Activated CD4-positive, alpha-beta memory T cell treated with anti-CD3 and anti-CD28 coated beads for 36 hours (primary cell): Measurements from ENCODE around the gene RALGAPA1. TPM values are rescaled to one million over a fixed set of nuclear protein-coding genes. Genes with fewer than 3 reads are reported as not detected.
"Not testable (repeated sequence)": the region's sequence is repeated elsewhere in the genome, so short reads cannot be mapped to it uniquely, and the experiment has no call there.

Source experiments
- CTCF ChIA-PET: fragments of 350-600 bp; sonication (Branson Sonifier 250); formaldehyde crosslinking; loops from one replicate; lab custom pipeline; 2021; ENCODE audit warnings: antibody characterized with exemption, inconsistent platforms; lab: Charles Lee
- POLR2A ChIA-PET: fragments of 350-600 bp; sonication (Branson Sonifier 250); formaldehyde crosslinking; loops from one replicate; lab custom pipeline; 2021; ENCODE audit warnings: antibody characterized with exemption; lab: Charles Lee
- DNase-seq: peaks from one replicate; pipeline ENCODE4 v3.0.0-alpha.2; 2020
- H3K27ac Mint-ChIP-seq: one replicate; pipeline ENCODE4 v1.8.0; 2021; ENCODE audit warnings: mixed read lengths
- H3K27me3 Mint-ChIP-seq: one replicate; pipeline ENCODE4 v1.8.0; 2021; ENCODE audit warnings: mixed read lengths
- H3K36me3 Mint-ChIP-seq: one replicate; pipeline ENCODE4 v1.8.0; 2021; ENCODE audit warnings: mixed read lengths
- H3K4me1 Mint-ChIP-seq: one replicate; pipeline ENCODE4 v1.8.0; 2021; ENCODE audit warnings: low read depth, mixed read lengths
- H3K4me3 Mint-ChIP-seq: one replicate; pipeline ENCODE4 v1.8.0; 2021; ENCODE audit warnings: mild to moderate bottlenecking, mixed read lengths
- H3K9me3 Mint-ChIP-seq: one replicate; pipeline ENCODE4 v1.8.0; 2021; ENCODE audit warnings: mixed read lengths
- intact Hi-C: fragments of 100-400 bp; cut with micrococcal nuclease; formaldehyde crosslinking; loops from one replicate; pipeline ENCODE4 v1.15.1; 2023
- total RNA-seq, 2 experiments: library from RNA; stranded (reverse); gene quantifications; one replicate each; pipeline ENCODE4 v1.2.3, GENCODE V29; 2021

The RALGAPA1 gene
- total RNA-seq, 2 experiments from 2014 or later: 23.0 to 26.7 TPM

DNA sequence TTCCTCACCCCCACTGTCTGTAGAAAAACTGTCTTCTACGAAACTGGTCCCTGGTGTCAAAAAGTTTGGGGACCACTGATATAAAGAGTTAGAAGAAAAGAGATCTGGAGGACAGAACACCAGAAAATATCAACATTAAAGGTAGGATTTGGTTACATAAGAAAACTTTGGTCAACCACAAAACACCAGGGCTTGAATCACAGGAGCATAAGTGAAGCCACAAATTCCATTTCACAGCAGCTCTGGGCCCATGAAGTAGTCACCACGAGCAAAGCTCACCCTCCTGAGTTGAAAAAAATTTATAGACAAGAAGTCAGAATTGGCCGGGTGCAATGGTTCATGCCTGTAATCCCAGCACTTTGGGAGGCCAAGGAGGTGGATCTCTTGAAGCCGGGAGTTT is 19.4 kb downstream of the RALGAPA1 start:
- POLR2A ChIA-PET: no interaction called here
- CTCF ChIA-PET: no interaction called here
- DNase-seq: peak; percentile 29
- Mint-ChIP-seq H3K36me3 (peaks cover 13% of the 10 kb centered on the region), H3K4me1 (peaks cover 37% of the 10 kb centered on the region), H3K4me3 (no peak overlapping the region), H3K27me3 (no peaks in the 10 kb centered on the region), H3K27ac (no peak overlapping the region), H3K9me3 (no peaks in the 10 kb centered on the region)
- intact Hi-C loops: no loop called here

DNA sequence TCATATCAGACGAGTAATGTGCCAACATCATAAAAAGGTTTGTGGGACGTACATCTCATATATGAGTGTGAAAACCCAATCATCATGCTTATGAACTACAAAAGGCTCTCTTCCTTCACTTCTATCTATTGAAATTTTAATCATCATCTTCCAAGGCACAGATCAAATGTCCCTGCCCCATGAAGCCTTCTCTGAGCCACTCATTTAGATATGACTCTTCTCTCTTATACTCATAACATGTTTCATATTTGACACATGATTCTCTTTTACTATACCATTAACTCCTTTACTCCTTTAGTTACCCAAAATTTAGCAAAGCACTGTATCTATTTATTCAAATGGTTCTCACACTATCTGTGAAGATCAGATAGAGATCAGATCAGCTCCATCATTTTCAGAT is 22.2 kb downstream of the RALGAPA1 start:
- intact Hi-C loops: loop anchor here (2.0 kb wide), 1 partner anchor 22 kb away; the partner anchor contains the start of gene RALGAPA1
- Mint-ChIP-seq H3K4me1 (peaks cover 43% of the 10 kb centered on the region), H3K36me3 (peaks cover 19% of the 10 kb centered on the region), H3K27ac (no peak overlapping the region), H3K4me3 (no peak overlapping the region), H3K9me3 (peaks cover 4% of the 10 kb centered on the region), H3K27me3 (no peaks in the 10 kb centered on the region)
- POLR2A ChIA-PET: no interaction called here
- CTCF ChIA-PET: interaction anchor here (1.2 kb wide), 1 partner anchor 22 kb away, joined by 3 read pairs; the partner anchor contains the start of gene RALGAPA1
- DNase-seq: no peak

DNA sequence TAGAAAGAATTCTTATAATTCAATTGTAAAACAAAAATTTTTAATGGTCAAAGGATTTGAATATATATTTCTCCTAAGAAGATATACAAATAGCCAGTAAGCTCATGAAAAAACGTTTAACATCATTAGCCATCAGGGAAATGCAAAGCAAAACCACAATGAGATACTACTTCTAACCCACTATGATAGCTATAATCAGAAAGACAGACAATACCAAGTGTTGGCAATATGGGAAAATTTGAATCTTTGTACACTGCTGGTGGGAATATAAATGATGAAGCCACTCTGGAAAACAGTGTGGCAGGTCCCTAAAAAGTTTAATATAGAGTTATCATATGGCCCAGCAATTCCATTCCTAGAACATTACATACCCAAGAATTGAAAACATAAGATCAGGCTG is 25.4 kb downstream of the RALGAPA1 start:
- Mint-ChIP-seq H3K9me3 (peaks cover 21% of the 10 kb centered on the region), H3K27me3 (no peaks in the 10 kb centered on the region), H3K4me1 (peaks cover 28% of the 10 kb centered on the region), H3K36me3 (peaks cover 23% of the 10 kb centered on the region), H3K4me3 (no peak overlapping the region), H3K27ac (no peak overlapping the region)
- CTCF ChIA-PET: interaction anchor here (0.6 to 1.3 kb wide), 2 partner anchors 35 to 61 kb away, joined by 3 to 5 read pairs; no protein-coding TSS in a partner anchor
- DNase-seq: no peak
- intact Hi-C loops: no loop called here
- POLR2A ChIA-PET: no interaction called here

DNA sequence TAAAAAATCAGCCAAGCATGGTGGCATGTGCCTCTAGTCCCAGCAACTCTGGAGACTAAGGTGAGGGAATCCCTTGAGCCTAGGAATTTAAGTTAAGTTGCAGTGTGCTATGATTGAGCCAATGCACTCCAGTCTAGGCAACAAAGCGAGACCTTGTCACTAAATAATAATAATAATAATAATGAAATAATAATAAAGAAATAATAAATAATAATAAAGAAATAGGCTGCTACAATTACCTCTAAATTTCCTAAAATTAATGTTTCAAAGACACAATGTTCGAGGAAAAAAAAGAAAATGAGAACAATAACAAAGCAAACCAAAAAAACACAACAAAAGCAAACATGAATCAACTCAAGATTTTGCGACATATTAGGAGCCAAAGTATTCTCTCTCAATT is 29.7 kb downstream of the RALGAPA1 start:
- Mint-ChIP-seq H3K4me1 (peaks cover 7% of the 10 kb centered on the region), H3K4me3 (no peak overlapping the region), H3K27ac (no peak overlapping the region), H3K9me3 (peaks cover 21% of the 10 kb centered on the region), H3K36me3 (peaks cover 20% of the 10 kb centered on the region), H3K27me3 (no peaks in the 10 kb centered on the region)
- intact Hi-C loops: no loop called here
- ChIA-PET CTCF (no interaction called here), POLR2A (no interaction called here)
- DNase-seq: no peak

DNA sequence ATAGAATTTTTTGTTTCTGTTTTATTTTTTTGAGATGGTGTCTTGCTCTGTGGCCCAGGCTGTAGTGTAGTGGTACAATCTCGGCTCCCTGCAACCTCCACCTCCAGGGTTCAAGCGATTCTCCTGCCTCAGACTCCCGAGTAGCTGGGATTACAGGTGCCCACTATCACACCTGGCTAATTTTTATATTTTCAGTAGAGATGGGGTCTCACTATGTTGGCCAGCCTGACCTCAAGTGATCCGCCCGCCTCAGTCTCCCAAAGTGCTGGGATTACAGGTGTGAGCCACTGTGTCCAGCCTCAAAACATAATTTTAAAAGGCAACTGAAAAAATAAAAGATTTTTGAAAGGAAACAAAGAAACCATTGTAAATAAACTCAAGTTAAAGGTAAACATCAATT is 31.5 kb downstream of the RALGAPA1 start:
- intact Hi-C loops, H3K4me1 Mint-ChIP-seq, DNase-seq, H3K27ac Mint-ChIP-seq, POLR2A ChIA-PET, CTCF ChIA-PET, H3K27me3 Mint-ChIP-seq, H3K4me3 Mint-ChIP-seq: not testable (repeated sequence)
- peaks cover 15% of the 10 kb centered on the region for H3K36me3 Mint-ChIP-seq
- peaks cover 19% of the 10 kb centered on the region for H3K9me3 Mint-ChIP-seq

DNA sequence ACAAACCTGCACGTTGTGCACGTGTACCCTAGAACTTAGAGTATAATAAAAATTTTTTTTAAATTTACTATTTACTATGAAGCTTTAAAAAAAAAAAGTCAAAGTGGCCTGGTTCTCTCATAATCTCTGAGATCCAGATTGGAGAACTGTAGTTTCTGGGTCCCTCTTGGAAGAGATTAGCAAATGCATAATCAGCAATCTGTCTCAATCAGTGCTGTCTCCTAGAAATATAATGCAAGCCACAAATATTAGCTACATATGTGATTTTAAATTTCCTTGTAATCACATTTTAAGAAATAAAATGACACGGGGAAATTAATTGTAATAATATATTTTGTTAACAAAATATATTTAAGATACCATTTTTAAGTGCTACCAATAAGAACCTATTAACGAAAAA is 32.3 kb downstream of the RALGAPA1 start:
- Mint-ChIP-seq H3K27me3 (no peaks in the 10 kb centered on the region), H3K4me1 (peaks cover 3% of the 10 kb centered on the region), H3K27ac (no peak overlapping the region), H3K4me3 (no peak overlapping the region), H3K36me3 (peaks cover 13% of the 10 kb centered on the region), H3K9me3 (peaks cover 16% of the 10 kb centered on the region)
- ChIA-PET CTCF (interaction anchor here (1.4 kb wide), 1 partner anchor 8 kb away, joined by 3 read pairs; no protein-coding TSS in a partner anchor), POLR2A (no interaction called here)
- no peak for DNase-seq
- intact Hi-C loops: no loop called here

DNA sequence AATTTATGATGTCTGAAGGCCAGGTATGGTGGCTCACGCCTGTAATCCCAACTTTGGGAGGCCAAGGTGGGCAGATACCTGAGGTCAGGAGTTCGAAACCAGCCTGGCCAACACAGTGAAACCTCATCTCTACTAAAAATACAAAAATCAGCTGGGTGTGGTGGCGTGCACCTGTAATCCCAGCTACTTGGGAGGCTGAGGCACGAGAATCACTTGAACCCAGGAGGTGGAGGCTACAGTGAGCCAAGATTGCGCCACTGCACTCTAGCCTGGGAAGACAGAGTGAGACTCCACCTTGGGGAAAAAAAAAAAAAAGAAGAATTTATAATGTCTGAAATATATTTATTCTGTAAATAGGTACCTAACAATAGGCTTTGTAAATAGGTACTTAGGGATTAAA is 33.0 kb downstream of the RALGAPA1 start:
- H3K27me3 Mint-ChIP-seq, intact Hi-C loops, H3K4me3 Mint-ChIP-seq, DNase-seq, POLR2A ChIA-PET, H3K27ac Mint-ChIP-seq, H3K4me1 Mint-ChIP-seq: not testable (repeated sequence)
- peaks cover 11% of the 10 kb centered on the region for H3K9me3 Mint-ChIP-seq
- CTCF ChIA-PET: interaction anchor here (1.4 to 1.7 kb wide), 2 partner anchors 9 to 46 kb away, joined by 3 read pairs; no protein-coding TSS in a partner anchor
- H3K36me3 Mint-ChIP-seq: peaks cover 11% of the 10 kb centered on the region

DNA sequence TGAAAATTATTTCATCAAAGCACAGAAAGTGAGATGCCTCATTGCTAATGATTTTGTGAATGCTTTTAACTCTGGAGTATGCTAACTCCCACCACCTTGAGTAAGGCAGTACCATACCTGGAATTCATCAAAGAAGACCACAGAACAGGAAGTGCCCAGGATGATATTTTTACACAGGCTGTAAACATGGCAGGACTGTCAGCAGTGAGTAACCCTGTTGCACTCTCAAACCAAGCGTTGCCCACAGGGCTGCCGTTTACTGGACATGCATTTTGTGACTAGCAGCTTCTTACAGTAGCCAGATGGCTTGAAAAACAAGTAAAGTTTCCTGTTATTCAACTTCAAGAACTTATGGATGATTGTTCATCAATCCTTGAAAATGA is 42.4 kb downstream of the RALGAPA1 start:
- POLR2A ChIA-PET: no interaction called here
- no peak overlapping the region for H3K4me3 Mint-ChIP-seq
- no peak overlapping the region for H3K27ac Mint-ChIP-seq
- no peaks in the 10 kb centered on the region for H3K9me3 Mint-ChIP-seq
- CTCF ChIA-PET: no interaction called here
- intact Hi-C loops: loop anchor here (5.0 kb wide), 1 partner anchor 41 kb away; the partner anchor contains the start of gene RALGAPA1
- H3K27me3 Mint-ChIP-seq: no peaks in the 10 kb centered on the region
- peaks cover 2% of the 10 kb centered on the region for H3K36me3 Mint-ChIP-seq
- H3K4me1 Mint-ChIP-seq: peaks cover 11% of the 10 kb centered on the region
- peak; percentile 60 for DNase-seq

DNA sequence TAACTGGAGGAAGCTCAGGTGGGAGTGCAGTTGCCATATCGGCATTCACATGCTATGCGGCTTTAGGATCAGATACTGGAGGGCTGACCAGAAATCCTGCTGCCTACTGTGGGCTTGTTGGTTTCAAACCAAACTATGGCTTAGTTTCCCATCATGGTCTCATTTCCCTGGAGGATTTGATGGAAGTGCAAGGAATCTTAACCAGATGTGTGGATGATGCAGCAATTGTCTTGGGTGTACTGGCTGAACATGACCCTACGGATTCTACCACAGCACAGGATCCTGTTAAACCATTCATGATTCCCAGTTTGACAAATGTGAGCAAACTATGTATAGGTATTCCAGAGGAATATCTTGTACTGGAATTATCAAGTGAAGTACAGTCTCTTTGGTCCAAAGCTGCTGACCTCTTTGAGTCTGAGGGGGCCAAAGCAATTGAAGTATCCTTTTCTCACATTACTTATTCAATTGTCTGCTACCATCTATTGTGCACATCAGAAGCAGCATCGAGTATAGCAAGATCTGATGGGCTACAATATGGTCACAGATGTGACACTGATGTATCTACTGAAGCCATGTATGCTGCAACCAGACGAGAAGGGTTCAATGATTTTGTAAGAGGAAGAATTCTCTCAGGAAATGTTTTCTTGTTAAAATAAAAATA is 42.9 kb downstream of the RALGAPA1 start:
- Mint-ChIP-seq H3K9me3 (no peaks in the 10 kb centered on the region), H3K36me3 (no peaks in the 10 kb centered on the region), H3K27ac (no peak overlapping the region), H3K4me3 (no peak overlapping the region), H3K27me3 (no peaks in the 10 kb centered on the region), H3K4me1 (peaks cover 11% of the 10 kb centered on the region)
- CTCF ChIA-PET: no interaction called here
- no peak for DNase-seq
- intact Hi-C loops: loop anchor here (5.0 kb wide), 1 partner anchor 41 kb away; the partner anchor contains the start of gene RALGAPA1
- POLR2A ChIA-PET: no interaction called here

DNA sequence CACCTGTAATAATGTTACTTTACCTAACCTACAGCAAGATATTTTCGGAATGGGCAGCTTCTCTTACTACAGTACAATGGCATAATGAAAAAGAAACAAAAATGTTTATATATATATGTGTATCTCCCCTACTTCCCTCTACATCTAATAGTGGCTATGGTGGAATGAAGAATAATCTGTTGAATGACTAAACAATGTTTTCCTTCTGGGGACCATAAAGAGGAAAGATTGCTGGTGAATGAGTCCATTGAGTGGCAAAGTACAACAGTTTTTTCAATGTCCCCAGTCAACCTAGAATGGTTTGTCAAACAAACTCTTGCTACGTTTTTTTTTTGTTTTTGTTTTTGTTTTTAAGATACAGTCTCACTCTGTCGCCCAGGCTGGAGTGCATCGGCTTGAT is 47.2 kb downstream of the RALGAPA1 start:
- Mint-ChIP-seq H3K9me3 (no peaks in the 10 kb centered on the region), H3K27ac (no peak overlapping the region), H3K4me1 (peaks cover 7% of the 10 kb centered on the region), H3K27me3 (no peaks in the 10 kb centered on the region), H3K36me3 (peaks cover 11% of the 10 kb centered on the region), H3K4me3 (no peak overlapping the region)
- POLR2A ChIA-PET: no interaction called here
- CTCF ChIA-PET: interaction anchor here (1.5 kb wide), 1 partner anchor 39 kb away, joined by 3 read pairs; no protein-coding TSS in a partner anchor
- no peak for DNase-seq
- intact Hi-C loops: no loop called here

DNA sequence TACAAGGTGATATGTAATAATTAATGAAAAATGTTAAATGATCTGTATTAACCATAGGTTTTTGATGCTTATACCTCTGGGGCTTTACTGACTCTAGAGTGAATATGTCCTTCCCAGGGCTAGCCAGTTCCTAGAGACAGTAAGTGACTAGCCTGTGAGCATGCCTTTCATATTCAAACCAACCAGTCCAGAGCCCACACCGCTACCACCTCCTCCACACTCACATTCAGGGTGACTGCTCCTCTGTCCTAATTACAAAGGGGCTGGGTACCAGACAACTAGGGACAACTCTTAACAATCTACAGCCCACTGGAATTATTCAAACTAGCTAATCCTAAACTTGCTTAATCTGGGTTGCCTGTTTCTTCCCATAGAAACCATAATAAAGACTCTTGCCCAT is 49.0 kb downstream of the RALGAPA1 start:
- Mint-ChIP-seq H3K9me3 (no peaks in the 10 kb centered on the region), H3K27me3 (no peaks in the 10 kb centered on the region), H3K36me3 (peaks cover 23% of the 10 kb centered on the region), H3K4me3 (no peak overlapping the region), H3K27ac (no peak overlapping the region), H3K4me1 (no peaks in the 10 kb centered on the region)
- CTCF ChIA-PET: no interaction called here
- intact Hi-C loops: no loop called here
- no peak for DNase-seq
- POLR2A ChIA-PET: no interaction called here

DNA sequence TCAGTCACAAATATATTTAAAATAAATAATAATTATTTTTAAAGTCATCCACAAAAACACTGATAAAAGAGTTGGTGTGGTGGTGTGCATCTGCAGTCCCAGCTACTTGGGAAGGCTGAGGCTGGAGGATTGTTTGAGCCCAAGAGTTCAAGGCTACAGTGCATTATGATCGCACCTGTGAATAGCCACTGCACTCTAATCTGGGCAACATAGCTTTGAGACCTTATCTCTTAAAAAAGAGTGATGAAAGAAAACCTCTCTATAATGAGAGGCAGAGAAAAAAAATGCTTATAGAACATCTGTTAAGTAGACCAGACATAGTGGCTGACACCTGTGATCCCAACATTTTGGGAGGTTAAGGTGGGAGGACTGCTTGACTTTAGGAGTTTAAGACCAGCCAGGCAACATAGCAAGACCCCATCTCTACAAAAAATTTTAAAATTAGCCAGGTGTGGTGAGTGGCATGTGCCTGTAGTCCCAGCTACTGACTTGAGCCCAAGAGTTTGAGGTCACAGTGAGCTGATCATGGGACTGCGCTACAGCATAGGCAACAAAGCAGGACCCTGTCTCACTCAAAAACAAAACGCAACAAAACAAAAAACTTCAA is 50.5 kb downstream of the RALGAPA1 start:
- intact Hi-C loops: no loop called here
- Mint-ChIP-seq H3K4me1 (no peaks in the 10 kb centered on the region), H3K4me3 (no peak overlapping the region), H3K27ac (no peak overlapping the region), H3K9me3 (no peaks in the 10 kb centered on the region), H3K36me3 (peaks cover 34% of the 10 kb centered on the region), H3K27me3 (no peaks in the 10 kb centered on the region)
- no peak for DNase-seq
- ChIA-PET CTCF (no interaction called here), POLR2A (no interaction called here)
